SK-N-SH (cell line): ENCODE data around the gene SMIM29. TPM values are rescaled to one million over a fixed set of nuclear protein-coding genes. Genes with fewer than 3 reads are reported as not detected.

ENCODE experiments used
- CTCF ChIA-PET: fragments of 300-600, 350-600 bp; formaldehyde crosslinking; extraction: SDS; loops from one replicate; lab custom pipeline; 2021; lab: Yijun Ruan, JAX
- POLR2A ChIA-PET: fragments of 350-600 bp; sonication (Branson Sonifier 250); formaldehyde crosslinking; extraction: SDS; loops from one replicate; lab custom pipeline; 2020; ENCODE audit warnings: antibody characterized with exemption, inconsistent platforms; lab: Yijun Ruan, JAX
- DNase-seq: peaks from one replicate; pipeline ENCODE4 v3.0.0; 2012
- H2AFZ ChIP-seq: fragments of 200-600 bp; sonication (generic); 2 replicates; pipeline ENCODE4 v1.8.1; 2016; ENCODE audit warnings: antibody characterized with exemption, mild to moderate bottlenecking, low read depth
- H3F3A ChIP-seq: fragments of 200-600 bp; sonication (generic); replicated peaks from 2 replicates; pipeline ENCODE3; 2016; ENCODE audit warnings: antibody characterized with exemption, mild to moderate bottlenecking; ENCODE audit not compliant: insufficient read depth
- H3K27ac ChIP-seq, 2 experiments: fragments of 200-500 bp in 1 of 2; fragments of 200-600 bp in 1 of 2; sonication (Bioruptor generic) in 1 of 2; sonication (generic), shearing (Covaris generic) in 1 of 2; 2 replicates each; pipeline versions ENCODE4 v1.5.1 to v1.6.1; 2014 to 2016; ENCODE audit warnings: low read depth in 2 of 2, inconsistent platforms in 1 of 2, low read length in 1 of 2, mild to moderate bottlenecking in 1 of 2, mixed read lengths in 1 of 2
- H3K27me3 ChIP-seq: fragments of 200-600 bp; sonication (generic), shearing (Covaris generic); 2 replicates; pipeline ENCODE4 v1.6.1; 2016; ENCODE audit warnings: mixed run types; ENCODE audit not compliant: insufficient read depth
- H3K36me3 ChIP-seq, 2 experiments: fragments of 200-500 bp in 1 of 2; fragments of 200-600 bp in 1 of 2; sonication (Bioruptor generic) in 1 of 2; sonication (generic) in 1 of 2; replicated peaks in 1 of 2; 2 replicates each; pipeline versions ENCODE3 to v1.5.1; 2014 to 2016; ENCODE audit warnings: low read length in 1 of 2, mild to moderate bottlenecking in 1 of 2; ENCODE audit not compliant: insufficient read depth in 2 of 2, control insufficient read depth in 1 of 2
- H3K4me1 ChIP-seq, 2 experiments: fragments of 200-500 bp in 1 of 2; fragments of 200-600 bp in 1 of 2; sonication (Bioruptor generic) in 1 of 2; sonication (generic), shearing (Covaris generic) in 1 of 2; 2 replicates each; pipeline versions ENCODE4 v1.5.1 to v1.6.1; 2014 to 2016; ENCODE audit warnings: low read depth in 1 of 2, low read length in 1 of 2, mixed run types in 1 of 2; ENCODE audit not compliant: insufficient read depth in 2 of 2, control insufficient read depth in 1 of 2
- H3K4me2 ChIP-seq: fragments of 200-600 bp; sonication (generic), shearing (Covaris generic); 2 replicates; pipeline ENCODE4 v1.6.1; 2017; ENCODE audit warnings: mixed run types
- H3K4me3 ChIP-seq, 2 experiments: fragments of 200-500 bp in 1 of 2; fragments of 200-600 bp in 1 of 2; sonication (Bioruptor generic) in 1 of 2; sonication (generic), shearing (Covaris generic) in 1 of 2; 2 replicates each; pipeline versions ENCODE4 v1.5.1 to v1.8.1; 2014 to 2016; ENCODE audit warnings: low read depth in 2 of 2, inconsistent platforms in 1 of 2, low read length in 1 of 2, mild to moderate bottlenecking in 1 of 2, mixed read lengths in 1 of 2, moderate library complexity in 1 of 2
- H3K79me2 ChIP-seq: fragments of 200-600 bp; sonication (generic); 2 replicates; pipeline ENCODE4 v1.8.1; 2017; ENCODE audit warnings: mild to moderate bottlenecking; ENCODE audit not compliant: insufficient read depth
- H3K9ac ChIP-seq: fragments of 200-600 bp; sonication (generic); 2 replicates; pipeline ENCODE4 v1.6.1; 2017; ENCODE audit warnings: mixed run types
- H3K9me2 ChIP-seq: fragments of 200-600 bp; sonication (generic); 2 replicates; pipeline ENCODE4 v1.6.1; 2017; ENCODE audit warnings: mixed run types
- H3K9me3 ChIP-seq: fragments of 200-600 bp; sonication (generic); 2 replicates; pipeline ENCODE4 v1.6.1; 2017; ENCODE audit warnings: mixed run types, mild to moderate bottlenecking, moderate library complexity
- H4K20me1 ChIP-seq: fragments of 200-600 bp; sonication (generic); 2 replicates; pipeline ENCODE4 v1.6.1; 2017; ENCODE audit warnings: mild to moderate bottlenecking, mixed run types; ENCODE audit not compliant: insufficient read depth
- FOXJ3 ChIP-seq: sonication (generic); formaldehyde crosslinking; IDR thresholded peaks from 2 replicates; pipeline ENCODE4 v1.5.1; 2020; ENCODE audit warnings: mild to moderate bottlenecking, missing genetic modification reagents
- MAX ChIP-seq: IDR thresholded peaks from 2 replicates; pipeline ENCODE4 v1.4.0; 2012; ENCODE audit warnings: low read depth
- MEF2A ChIP-seq: IDR thresholded peaks from 2 replicates; pipeline ENCODE4 v1.4.0; 2012; ENCODE audit warnings: low read depth, borderline replicate concordance
- MXI1 ChIP-seq: IDR thresholded peaks from 2 replicates; pipeline ENCODE4 v1.6.1; 2012; ENCODE audit warnings: mild to moderate bottlenecking, low read depth, low read length, improper control_type of control experiment
- NFIC ChIP-seq: IDR thresholded peaks from 2 replicates; pipeline ENCODE4 v1.4.0; 2012; ENCODE audit warnings: borderline replicate concordance
- NRF1 ChIP-seq: IDR thresholded peaks from 2 replicates; pipeline ENCODE4 v1.6.1; 2012; ENCODE audit warnings: low read depth, mild to moderate bottlenecking, low read length
- PBX3 ChIP-seq: IDR thresholded peaks from 2 replicates; pipeline ENCODE4; 2012
- POLR2AphosphoS5 ChIP-seq: IDR thresholded peaks from 2 replicates; pipeline ENCODE4 v1.6.1; 2012; ENCODE audit warnings: low read depth, low read length
- RCOR1 ChIP-seq: fragments of 150-350 bp; IDR thresholded peaks from 2 replicates; pipeline ENCODE4 v1.6.1; 2017; ENCODE audit warnings: antibody characterized with exemption, low read length
- RFX5 ChIP-seq: IDR thresholded peaks from 2 replicates; pipeline ENCODE4 v1.6.1; 2012; ENCODE audit warnings: mild to moderate bottlenecking, improper control_type of control experiment, low read length
- RXRA ChIP-seq: IDR thresholded peaks from 2 replicates; pipeline ENCODE4 v1.4.0; 2012; ENCODE audit warnings: low read depth, mild to moderate bottlenecking, borderline replicate concordance
- SMC3 ChIP-seq: IDR thresholded peaks from 2 replicates; pipeline ENCODE4 v1.6.1; 2012; ENCODE audit warnings: low read depth, low read length, improper control_type of control experiment
- TEAD4 ChIP-seq: IDR thresholded peaks from 2 replicates; pipeline ENCODE4 v1.4.0; 2012; ENCODE audit warnings: mild to moderate bottlenecking, borderline replicate concordance; ENCODE audit not compliant: insufficient read depth
- USF1 ChIP-seq: IDR thresholded peaks from 2 replicates; pipeline ENCODE4 v1.4.0; 2012; ENCODE audit warnings: low read depth, borderline replicate concordance
- WGBS: methylation state at CpG from one replicate; pipeline ENCODE4 v1.1.6; 2017; ENCODE audit warnings: low lambda C conversion rate; 5-methylcytosine and 5-hydroxymethylcytosine counted together
- polyA plus RNA-seq, 3 experiments: library from polyadenylated mRNA; depleted of rRNA; stranded (reverse); fragments of >200 nt; gene quantifications; 2 replicates each; pipeline ENCODE4 v1.2.3, GENCODE V29; 2012

SMIM29 gene
- polyA plus RNA-seq, 1 of the 3 experiments (the other 2 are of a cell fraction), result 50.2 TPM

GRCh38 chr6:34237316-34237721 lies 11.5 kb downstream of the SMIM29 start:
- H4K20me1 ChIP-seq, result no peaks in the 10 kb centered on the region
- H2AFZ ChIP-seq, result peak overlapping the region; percentile 76; the same call in 1 of the 2 replicates
- peaks cover 34% of the 10 kb centered on the region for H3F3A ChIP-seq
- H3K9me3 ChIP-seq, result no peaks in the 10 kb centered on the region
- POLR2A ChIA-PET, result interaction anchor here (0.6 to 1.7 kb wide), 6 partner anchors 9 to 189 kb away, joined by 3 to 15 read pairs (median 3); no protein-coding TSS in a partner anchor
- peak overlapping the region; percentile 81 for H3K4me2 ChIP-seq
- H3K4me3 ChIP-seq, result peak overlapping the region; percentile 80 to 82
- WGBS, result no CpG with 5 or more reads among the region's 78 CpGs
- H3K27ac ChIP-seq, result peak overlapping the region; percentile 72 to 85
- DNase-seq, result peak; percentile 87
- peaks cover 30% of the 10 kb centered on the region for H3K79me2 ChIP-seq
- H3K4me1 ChIP-seq, result peaks cover 9 to 28% of the 10 kb centered on the region in 2 experiments
- peaks cover 9 to 17% of the 10 kb centered on the region in 2 experiments for H3K36me3 ChIP-seq
- H3K27me3 ChIP-seq, result no peaks in the 10 kb centered on the region
- H3K9ac ChIP-seq, result peak overlapping the region; percentile 95
- CTCF ChIA-PET, result interaction anchor here (0.8 to 2.0 kb wide), 6 partner anchors 9 to 290 kb away, joined by 4 to 18 read pairs (median 4); no protein-coding TSS in a partner anchor
- H3K9me2 ChIP-seq, result no peaks in the 10 kb centered on the region
- TF ChIP-seq SMC3 (no peak), RFX5 (no peak), USF1 (no peak), NFIC (no peak)

GRCh38 chr6:34236443-34237315 lies 12.1 kb downstream of the SMIM29 start, which contains the start of gene HMGA1:
HMGA1 (plus strand) TSS chr6:34236873; CDS start chr6:34240781, 3,908 bp downstream.
- no peaks in the 10 kb centered on the region for H3K9me3 ChIP-seq
- peak; percentile 99 for DNase-seq
- WGBS, result 8% methylated on average over 33 of the region's 91 CpGs
- ChIA-PET CTCF (interaction anchor here (0.7 to 2.0 kb wide), 7 partner anchors 10 to 290 kb away, joined by 4 to 18 read pairs (median 4); no protein-coding TSS in a partner anchor), POLR2A (interaction anchor here (0.6 to 1.7 kb wide), 7 partner anchors 10 to 190 kb away, joined by 3 to 15 read pairs (median 3); partner anchors contain the start of gene SMIM29)
- peak within 1 kb of the TSS; percentile 81 for H3K4me2 ChIP-seq
- no peaks in the 10 kb centered on the region for H4K20me1 ChIP-seq
- H3K36me3 ChIP-seq, result peaks cover 2 to 10% of the 10 kb centered on the region in 2 experiments
- H3K27me3 ChIP-seq, result no peaks in the 10 kb centered on the region
- no peaks in the 10 kb centered on the region for H3K9me2 ChIP-seq
- TF ChIP-seq RCOR1 (0 out of 2 replicates have a peak, but pooled peaks have one; percentile 12), MAX (peak; percentile 27; the same call in 1 of the 2 replicates), FOXJ3 (CRISPR knock-in tag) (no peak), PBX3 (peak; percentile 50), NFIC (0 out of 2 replicates have a peak, but pooled peaks have one; percentile 38), MEF2A (peak; percentile 72; the same call in 1 of the 2 replicates), MXI1 (peak; percentile 12; the same call in 1 of the 2 replicates), POLR2AphosphoS5 (peak; percentile 50; the same call in 1 of the 2 replicates), TEAD4 (no peak), NRF1 (0 out of 2 replicates have a peak, but pooled peaks have one; percentile 3), RXRA (no peak)
- peaks cover 30% of the 10 kb centered on the region for H3K79me2 ChIP-seq
- peak within 1 kb of the TSS; percentile 76; the same call in 1 of the 2 replicates for H2AFZ ChIP-seq
- H3K4me1 ChIP-seq, result peaks cover 9 to 22% of the 10 kb centered on the region in 2 experiments
- peak within 1 kb of the TSS; percentile 95 for H3K9ac ChIP-seq
- peak within 1 kb of the TSS; percentile 72 to 85 for H3K27ac ChIP-seq
- peaks cover 29% of the 10 kb centered on the region for H3F3A ChIP-seq
- H3K4me3 ChIP-seq, result peak within 1 kb of the TSS; percentile 80 to 82
